H9 (cell line): ENCODE data around the gene ANP32A. TPM values are rescaled to one million over a fixed set of nuclear protein-coding genes. Genes with fewer than 3 reads are reported as not detected.

ENCODE experiments used
- DNase-seq: peaks from one replicate; pipeline ENCODE4 v3.0.0-alpha.2; 2017
- H2AFZ ChIP-seq: one replicate; pipeline ENCODE4 v1.6.1; 2013; ENCODE audit warnings: mild to moderate bottlenecking, low read length, control low read depth, moderate library complexity
- H2AK5ac ChIP-seq: 2 replicates; pipeline ENCODE4 v1.6.1; 2013; ENCODE audit warnings: low read length, control low read depth, mixed read lengths; ENCODE audit not compliant: insufficient read length
- H2BK120ac ChIP-seq: one replicate; pipeline ENCODE4 v1.6.1; 2013; ENCODE audit warnings: low read depth, mild to moderate bottlenecking, low read length, control low read depth, inconsistent platforms; ENCODE audit not compliant: poor library complexity, severe bottlenecking
- H2BK12ac ChIP-seq: 2 replicates; pipeline ENCODE4 v1.6.1; 2013; ENCODE audit warnings: low read length, control low read depth, mixed read lengths, low read depth; ENCODE audit not compliant: insufficient read length
- H2BK15ac ChIP-seq: 2 replicates; pipeline ENCODE4 v1.6.1; 2013; ENCODE audit warnings: low read depth, low read length, control low read depth
- H2BK20ac ChIP-seq: one replicate; pipeline ENCODE4 v1.6.1; 2013; ENCODE audit warnings: low read depth, mild to moderate bottlenecking, low read length, control low read depth, inconsistent platforms; ENCODE audit not compliant: poor library complexity, severe bottlenecking
- H2BK5ac ChIP-seq: 2 replicates; pipeline ENCODE4 v1.6.1; 2013; ENCODE audit warnings: low read length, control low read depth, mixed read lengths; ENCODE audit not compliant: insufficient read length
- H3K14ac ChIP-seq: 2 replicates; pipeline ENCODE4 v1.6.1; 2013; ENCODE audit warnings: low read length, control low read depth; ENCODE audit not compliant: insufficient read depth
- H3K18ac ChIP-seq: 2 replicates; pipeline ENCODE4 v1.6.1; 2013; ENCODE audit warnings: low read depth, mild to moderate bottlenecking, mixed read lengths, low read length, control low read depth; ENCODE audit not compliant: insufficient read length
- H3K23ac ChIP-seq: 2 replicates; pipeline ENCODE4 v1.6.1; 2013; ENCODE audit warnings: low read length, control low read depth, mixed read lengths, low read depth; ENCODE audit not compliant: insufficient read length
- H3K23me2 ChIP-seq: 2 replicates; pipeline ENCODE4 v1.6.1; 2013; ENCODE audit warnings: low read depth, mild to moderate bottlenecking, mixed read lengths, low read length, control low read depth; ENCODE audit not compliant: insufficient read length, poor library complexity, severe bottlenecking
- H3K27ac ChIP-seq: 2 replicates; pipeline ENCODE4 v1.5.1; 2013; ENCODE audit warnings: low read length, control low read depth, mixed read lengths, low read depth; ENCODE audit not compliant: insufficient read length
- H3K27me3 ChIP-seq: 2 replicates; pipeline ENCODE4 v1.6.1; 2013; ENCODE audit warnings: low read length, control low read depth, inconsistent platforms; ENCODE audit not compliant: insufficient read depth
- H3K4ac ChIP-seq: 2 replicates; pipeline ENCODE4 v1.6.1; 2013; ENCODE audit warnings: low read depth, mild to moderate bottlenecking, control low read depth, inconsistent platforms, low read length, moderate library complexity
- H3K4me1 ChIP-seq: 2 replicates; pipeline ENCODE4 v1.6.1; 2013; ENCODE audit warnings: low read length, control low read depth, inconsistent platforms; ENCODE audit not compliant: insufficient read depth
- H3K4me2 ChIP-seq: 2 replicates; pipeline ENCODE4 v1.6.1; 2013; ENCODE audit warnings: low read length, control low read depth, mixed read lengths; ENCODE audit not compliant: insufficient read length, insufficient read depth
- H3K56ac ChIP-seq: 2 replicates; pipeline ENCODE4 v1.6.1; 2013; ENCODE audit warnings: low read depth, mild to moderate bottlenecking, mixed read lengths, low read length, control low read depth; ENCODE audit not compliant: insufficient read length
- H3K79me1 ChIP-seq: 2 replicates; pipeline ENCODE4 v1.6.1; 2013; ENCODE audit warnings: low read depth, mild to moderate bottlenecking, moderate library complexity, low read length, control low read depth, inconsistent platforms; ENCODE audit not compliant: insufficient read depth, poor library complexity, severe bottlenecking
- H3K79me2 ChIP-seq: 2 replicates; pipeline ENCODE4 v1.6.1; 2013; ENCODE audit warnings: low read length, control low read depth, inconsistent platforms; ENCODE audit not compliant: insufficient read depth
- H3K9ac ChIP-seq: 2 replicates; pipeline ENCODE4 v1.6.1; 2013; ENCODE audit warnings: low read length, control low read depth, mixed read lengths; ENCODE audit not compliant: insufficient read length; ENCODE audit errors: extremely low read depth
- H3K9me3 ChIP-seq: one replicate; pipeline ENCODE4 v1.6.1; 2013; ENCODE audit warnings: low read depth, low read length, inconsistent platforms; ENCODE audit not compliant: control insufficient read depth
- H3T11ph ChIP-seq: one replicate; pipeline ENCODE4 v1.6.1; 2013; ENCODE audit warnings: mild to moderate bottlenecking, low read length, control low read depth, inconsistent platforms
- H4K20me1 ChIP-seq: one replicate; pipeline ENCODE4 v1.6.1; 2013; ENCODE audit not compliant: control insufficient read depth, insufficient read length, insufficient read depth
- H4K5ac ChIP-seq: 2 replicates; pipeline ENCODE4 v1.6.1; 2013; ENCODE audit warnings: low read depth, mild to moderate bottlenecking, mixed read lengths, low read length, control low read depth; ENCODE audit not compliant: insufficient read length
- H4K8ac ChIP-seq: replicated peaks from 2 replicates; pipeline ENCODE4 v1.6.1; 2013; ENCODE audit warnings: low read length, control low read depth, mixed read lengths, low read depth; ENCODE audit not compliant: insufficient read length
- H4K91ac ChIP-seq: 2 replicates; pipeline ENCODE4 v1.6.1; 2013; ENCODE audit warnings: low read depth, mild to moderate bottlenecking, moderate library complexity, mixed read lengths, low read length, control low read depth; ENCODE audit not compliant: insufficient read length
- H3K27ac Mint-ChIP-seq, 3 experiments: 2 replicates in 2 of 3; 3 replicates in 1 of 3; pipeline ENCODE4 v1.8.0; 2020 to 2021; ENCODE audit warnings: mixed read lengths in 3 of 3, mild to moderate bottlenecking in 1 of 3, moderate library complexity in 1 of 3
- H3K27me3 Mint-ChIP-seq: 2 replicates; pipeline ENCODE4 v1.8.0; 2021; ENCODE audit warnings: low read depth, mild to moderate bottlenecking, moderate library complexity, mixed read lengths
- H3K36me3 Mint-ChIP-seq, 3 experiments: 2 replicates in 2 of 3; 3 replicates in 1 of 3; pipeline ENCODE4 v1.8.0; 2020 to 2021; ENCODE audit warnings: low read depth in 3 of 3, mixed read lengths in 3 of 3; ENCODE audit not compliant: insufficient read depth in 1 of 3
- H3K4me1 Mint-ChIP-seq, 2 experiments: 2 replicates each; pipeline ENCODE4 v1.8.0; 2020; ENCODE audit warnings: mixed read lengths in 2 of 2
- H3K4me3 Mint-ChIP-seq, 2 experiments: 2 replicates in 1 of 2; 3 replicates in 1 of 2; pipeline ENCODE4 v1.8.0; 2020 to 2021; ENCODE audit warnings: mild to moderate bottlenecking in 2 of 2, mixed read lengths in 2 of 2, moderate library complexity in 1 of 2
- H3K9me3 Mint-ChIP-seq, 2 experiments: 2 replicates in 1 of 2; 3 replicates in 1 of 2; pipeline ENCODE4 v1.8.0; 2020; ENCODE audit warnings: mild to moderate bottlenecking in 2 of 2, mixed read lengths in 2 of 2, moderate library complexity in 1 of 2
- WGBS: extraction: QIAGEN DNeasy Blood & Tissue Kit; methylation state at CpG from one replicate; pipeline ENCODE4 v1.1.7; 2013; ENCODE audit warnings: missing lambda C conversion rate, low lambda C conversion rate, mixed read lengths; ENCODE audit not compliant: insufficient read length; ENCODE audit errors: extremely low coverage; 5-methylcytosine and 5-hydroxymethylcytosine counted together
- total RNA-seq: library from RNA; stranded (reverse); gene quantifications from 2 replicates; pipeline ENCODE4 v1.2.1, GENCODE V29; 2021
- TF ChIP-seq, protein P1 (sequence below): fragments of 200-600 bp; sonication (generic); conservative IDR thresholded peaks from 3 replicates; pipeline ENCODE4 v1.8.0; 2021; ENCODE audit warnings: antibody characterized with exemption, mild to moderate bottlenecking

The ANP32A gene
- total RNA-seq, 1 experiment from 2014 or later: 318 TPM

DNA sequence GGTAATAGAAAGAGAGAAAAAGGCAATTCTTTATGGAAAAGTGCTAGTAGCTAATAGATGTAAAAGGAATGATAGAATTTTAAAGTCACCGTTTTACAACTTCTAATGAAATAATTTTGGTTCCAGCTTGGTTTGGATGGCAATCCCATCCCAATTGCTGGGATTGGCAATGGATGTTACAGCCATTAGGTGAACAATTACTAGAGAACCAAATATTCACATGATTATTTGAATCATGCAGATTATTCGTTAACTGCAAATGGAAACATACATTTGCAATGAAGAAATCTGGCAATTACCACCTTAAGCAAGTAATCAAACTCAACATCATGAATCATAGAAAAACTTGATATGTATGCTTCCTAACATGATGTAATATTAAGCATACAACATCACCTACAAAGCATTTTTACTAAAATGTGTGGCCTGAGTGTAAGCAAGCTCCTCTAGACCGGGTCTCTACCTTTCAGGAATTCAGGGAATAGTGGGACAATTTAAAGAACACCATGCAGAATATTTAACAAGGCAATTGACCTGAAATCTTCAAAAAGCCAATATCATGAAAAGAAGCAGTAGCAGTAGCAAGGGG lies 26.2 kb upstream of the ANP32A start:
- Histone ChIP-seq H4K5ac (no peak overlapping the region), H3K27me3 (no peaks in the 10 kb centered on the region; the same call in 1 of the 2 replicates), H3T11ph (no peak overlapping the region), H3K9ac (no peak overlapping the region), H3K79me2 (no peaks in the 10 kb centered on the region), H3K27ac (no peak overlapping the region), H3K23me2 (peaks cover 5% of the 10 kb centered on the region), H2AK5ac (no peak overlapping the region), H3K14ac (no peak overlapping the region), H2BK12ac (no peak overlapping the region), H3K9me3 (no peaks in the 10 kb centered on the region), H3K4me1 (no peaks in the 10 kb centered on the region), H2AFZ (no peak overlapping the region), H3K56ac (no peak overlapping the region), H3K18ac (no peak overlapping the region), H3K79me1 (no peaks in the 10 kb centered on the region), H4K91ac (no peak overlapping the region), H4K8ac (no peak overlapping the region), H2BK120ac (no peak overlapping the region), H2BK5ac (no peak overlapping the region), H4K20me1 (no peaks in the 10 kb centered on the region), H3K4ac (no peak overlapping the region), H3K4me2 (no peak overlapping the region), H3K23ac (no peak overlapping the region), H2BK15ac (no peak overlapping the region), H2BK20ac (no peak overlapping the region)
- whole genome bisulfite sequencing: no CpG with 5 or more reads among the region's 3 CpGs
- no peak overlapping the region for H3K4me3 Mint-ChIP-seq
- H3K27me3 Mint-ChIP-seq: peaks cover 38% of the 10 kb centered on the region
- H3K9me3 Mint-ChIP-seq: no peaks in the 10 kb centered on the region
- DNase-seq: no peak
- H3K27ac Mint-ChIP-seq: no peak overlapping the region
- peaks cover 2 to 6% of the 10 kb centered on the region in 2 experiments; a peak in 3 of 4 replicates for H3K4me1 Mint-ChIP-seq
- no peaks in the 10 kb centered on the region for H3K36me3 Mint-ChIP-seq
- TF ChIP-seq, protein P1, sequence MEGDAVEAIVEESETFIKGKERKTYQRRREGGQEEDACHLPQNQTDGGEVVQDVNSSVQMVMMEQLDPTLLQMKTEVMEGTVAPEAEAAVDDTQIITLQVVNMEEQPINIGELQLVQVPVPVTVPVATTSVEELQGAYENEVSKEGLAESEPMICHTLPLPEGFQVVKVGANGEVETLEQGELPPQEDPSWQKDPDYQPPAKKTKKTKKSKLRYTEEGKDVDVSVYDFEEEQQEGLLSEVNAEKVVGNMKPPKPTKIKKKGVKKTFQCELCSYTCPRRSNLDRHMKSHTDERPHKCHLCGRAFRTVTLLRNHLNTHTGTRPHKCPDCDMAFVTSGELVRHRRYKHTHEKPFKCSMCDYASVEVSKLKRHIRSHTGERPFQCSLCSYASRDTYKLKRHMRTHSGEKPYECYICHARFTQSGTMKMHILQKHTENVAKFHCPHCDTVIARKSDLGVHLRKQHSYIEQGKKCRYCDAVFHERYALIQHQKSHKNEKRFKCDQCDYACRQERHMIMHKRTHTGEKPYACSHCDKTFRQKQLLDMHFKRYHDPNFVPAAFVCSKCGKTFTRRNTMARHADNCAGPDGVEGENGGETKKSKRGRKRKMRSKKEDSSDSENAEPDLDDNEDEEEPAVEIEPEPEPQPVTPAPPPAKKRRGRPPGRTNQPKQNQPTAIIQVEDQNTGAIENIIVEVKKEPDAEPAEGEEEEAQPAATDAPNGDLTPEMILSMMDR: no peak
